Measurements from ENCODE around the gene STAB1. TPM values are rescaled to one million over a fixed set of nuclear protein-coding genes. Genes with fewer than 3 reads are reported as not detected.
A peak's percentile ranks its signal among the peaks of the same experiment; 100 is the strongest.

STAB1 gene
- total RNA-seq, 4 donors from 2014 or later, result 101 to 127 (median 118) TPM

DNA sequence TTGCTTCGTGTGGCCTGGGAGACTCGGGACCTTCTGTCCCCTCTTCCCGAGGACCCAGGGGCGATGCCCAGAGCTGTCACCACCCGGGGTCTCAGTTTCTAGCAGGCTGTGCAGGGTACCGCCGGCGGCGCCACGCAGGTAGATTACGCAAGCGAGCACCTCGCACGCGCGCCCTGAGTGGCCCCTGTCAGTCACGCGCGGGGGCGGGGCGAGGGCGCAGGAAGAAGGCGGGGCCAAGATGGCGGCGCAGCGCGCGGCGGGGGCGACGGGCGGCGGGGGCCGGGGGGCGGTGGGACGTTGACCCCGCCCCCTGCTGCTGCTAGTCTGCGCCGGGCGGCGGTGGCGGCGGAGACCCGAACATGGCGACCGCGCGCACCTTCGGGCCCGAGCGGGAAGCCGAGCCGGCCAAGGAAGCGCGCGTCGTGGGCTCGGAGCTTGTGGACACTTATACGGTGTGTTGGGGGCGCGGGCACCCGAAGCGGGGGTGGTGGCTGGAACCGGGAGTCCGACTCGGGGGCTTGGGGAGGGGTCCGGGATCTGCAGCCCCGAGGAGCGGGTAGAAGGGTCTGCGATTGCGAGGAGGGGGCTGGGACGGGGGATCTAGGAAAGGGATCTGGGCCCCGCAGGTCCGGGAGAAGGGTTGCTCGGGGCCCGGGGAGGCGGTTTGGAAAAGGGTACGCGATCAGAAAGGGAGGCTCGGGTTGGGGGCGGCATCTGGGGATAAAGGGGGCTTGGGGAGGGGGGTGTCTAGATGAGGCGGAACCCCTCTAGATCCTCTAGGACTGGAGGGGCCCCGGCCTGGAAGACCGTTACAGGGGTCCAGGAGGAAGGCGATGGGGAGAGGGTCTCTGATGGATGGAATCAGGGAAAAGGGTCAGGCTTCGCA lies 39.6 kb upstream of the STAB1 start, which contains the start of gene NISCH:
Gene NISCH, plus strand, starts transcription at position 322 of the 886 bp plus-strand sequence. Its CDS starts 38 bp downstream, at position 360.
- H3K27me3 ChIP-seq, result no peaks in the 10 kb centered on the region
- H3K9me3 ChIP-seq, result no peaks in the 10 kb centered on the region
- peak within 1 kb of the TSS; percentile 93 to 95 (median 94) for H3K27ac ChIP-seq (replicated peaks in 1 of 4)
- peaks cover 18 to 46% (median 33%) of the 10 kb centered on the region in 4 donors for H3K36me3 ChIP-seq
- peaks cover 23 to 46% (median 33%) of the 10 kb centered on the region in 4 donors for H3K4me1 ChIP-seq
- intact Hi-C loops (cut with DNase I), result no loop called here
- WGBS, result 2% methylated on average over 37 of the region's 86 CpGs
- DNase-seq (ENCODE audit: extremely low spot score), result peak; percentile 95
- no peak for TF ChIP-seq EP300 (IDR thresholded peaks at IDR 0.05)
- TF ChIP-seq POLR2A (IDR thresholded peaks at IDR 0.05; ENCODE audit: low read depth), result peak; percentile 46
- peak; percentile 77 to 88 for TF ChIP-seq POLR2AphosphoS5 (IDR thresholded peaks at IDR 0.05)
- peak within 1 kb of the TSS; percentile 79 to 96 (median 94) for H3K4me3 ChIP-seq

DNA sequence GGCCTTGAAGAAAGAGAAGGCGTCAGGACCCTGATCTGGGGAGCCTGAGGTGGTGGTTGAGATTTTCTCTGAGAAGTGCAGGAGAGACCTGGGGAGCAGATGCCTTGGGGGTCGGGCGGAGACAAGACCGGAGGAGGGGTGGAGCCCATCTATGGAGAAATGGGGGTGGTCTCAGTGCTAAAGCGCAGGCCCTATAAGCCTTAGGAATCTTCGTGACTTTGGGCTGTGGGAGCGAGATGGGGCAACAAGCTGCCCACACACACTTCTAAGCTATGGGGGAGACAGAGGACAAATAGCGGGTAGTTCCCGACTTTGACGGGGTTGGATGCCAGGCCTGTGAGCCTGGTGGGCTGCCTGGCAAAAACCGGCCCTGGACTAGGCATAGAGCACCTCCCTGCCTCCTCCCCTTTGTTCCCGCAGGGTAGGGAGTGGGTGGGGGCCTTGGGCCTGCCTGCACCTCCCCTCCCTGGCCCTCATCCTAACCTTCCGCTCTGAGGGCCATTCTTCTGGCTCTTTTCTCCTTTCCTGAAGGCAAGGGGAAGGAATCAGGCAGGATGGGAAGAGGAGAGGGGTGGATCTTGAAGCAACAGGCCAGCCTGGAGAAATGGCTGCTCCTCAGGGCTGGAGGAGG lies 38.9 kb upstream of the STAB1 start:
- H3K27me3 ChIP-seq, result no peaks in the 10 kb centered on the region
- peaks cover 23 to 50% (median 34%) of the 10 kb centered on the region in 4 donors for H3K4me1 ChIP-seq
- H3K9me3 ChIP-seq, result no peaks in the 10 kb centered on the region
- peak overlapping the region; percentile 79 to 96 (median 94) for H3K4me3 ChIP-seq
- peak overlapping the region; percentile 93 to 95 (median 94) for H3K27ac ChIP-seq (replicated peaks in 1 of 4)
- intact Hi-C loops (cut with DNase I), result no loop called here
- DNase-seq (ENCODE audit: extremely low spot score), result no peak
- no peak for TF ChIP-seq POLR2A (IDR thresholded peaks at IDR 0.05; ENCODE audit: low read depth)
- TF ChIP-seq, protein P1, sequence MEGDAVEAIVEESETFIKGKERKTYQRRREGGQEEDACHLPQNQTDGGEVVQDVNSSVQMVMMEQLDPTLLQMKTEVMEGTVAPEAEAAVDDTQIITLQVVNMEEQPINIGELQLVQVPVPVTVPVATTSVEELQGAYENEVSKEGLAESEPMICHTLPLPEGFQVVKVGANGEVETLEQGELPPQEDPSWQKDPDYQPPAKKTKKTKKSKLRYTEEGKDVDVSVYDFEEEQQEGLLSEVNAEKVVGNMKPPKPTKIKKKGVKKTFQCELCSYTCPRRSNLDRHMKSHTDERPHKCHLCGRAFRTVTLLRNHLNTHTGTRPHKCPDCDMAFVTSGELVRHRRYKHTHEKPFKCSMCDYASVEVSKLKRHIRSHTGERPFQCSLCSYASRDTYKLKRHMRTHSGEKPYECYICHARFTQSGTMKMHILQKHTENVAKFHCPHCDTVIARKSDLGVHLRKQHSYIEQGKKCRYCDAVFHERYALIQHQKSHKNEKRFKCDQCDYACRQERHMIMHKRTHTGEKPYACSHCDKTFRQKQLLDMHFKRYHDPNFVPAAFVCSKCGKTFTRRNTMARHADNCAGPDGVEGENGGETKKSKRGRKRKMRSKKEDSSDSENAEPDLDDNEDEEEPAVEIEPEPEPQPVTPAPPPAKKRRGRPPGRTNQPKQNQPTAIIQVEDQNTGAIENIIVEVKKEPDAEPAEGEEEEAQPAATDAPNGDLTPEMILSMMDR (IDR thresholded peaks at IDR 0.05), result no peak
- peak in 1 of 2 donors; percentile 43 for TF ChIP-seq POLR2AphosphoS5 (IDR thresholded peaks at IDR 0.05)
- no peak for TF ChIP-seq EP300 (IDR thresholded peaks at IDR 0.05)
- WGBS, result 8% methylated on average over 13 of the region's 13 CpGs
- peaks cover 25 to 46% (median 40%) of the 10 kb centered on the region in 4 donors for H3K36me3 ChIP-seq

DNA sequence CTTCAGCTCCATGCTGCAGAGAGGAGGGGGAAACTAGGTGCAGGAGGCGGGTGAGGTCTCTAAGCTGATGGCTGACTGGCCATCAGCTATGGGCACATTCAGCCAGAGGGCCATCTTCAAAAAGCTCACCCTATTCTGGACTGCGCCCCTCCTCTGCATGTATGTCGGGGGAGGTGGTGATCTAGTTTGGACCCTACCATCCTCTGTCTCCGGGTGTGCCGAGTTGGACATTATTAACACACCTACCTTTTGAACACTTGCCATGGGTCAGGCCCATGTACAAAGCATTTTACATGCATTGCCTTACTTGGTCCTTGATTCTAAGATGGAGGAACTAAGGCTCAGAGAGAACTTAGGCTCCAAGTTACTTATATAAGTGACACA lies 38.3 kb upstream of the STAB1 start:
- H3K4me3 ChIP-seq, result peak overlapping the region; percentile 79 to 96 (median 94)
- 55% methylated on average over 4 of the region's 5 CpGs for WGBS
- H3K9me3 ChIP-seq, result no peaks in the 10 kb centered on the region
- no peaks in the 10 kb centered on the region for H3K27me3 ChIP-seq
- TF ChIP-seq, protein P1 (IDR thresholded peaks at IDR 0.05), result no peak
- no peak for TF ChIP-seq EP300 (IDR thresholded peaks at IDR 0.05)
- no peak for TF ChIP-seq POLR2A (IDR thresholded peaks at IDR 0.05; ENCODE audit: low read depth)
- no peak for TF ChIP-seq POLR2AphosphoS5 (IDR thresholded peaks at IDR 0.05)
- peaks cover 23 to 55% (median 38%) of the 10 kb centered on the region in 4 donors for H3K4me1 ChIP-seq
- DNase-seq (ENCODE audit: extremely low spot score), result no peak
- intact Hi-C loops (cut with DNase I), result no loop called here
- H3K36me3 ChIP-seq, result peaks cover 25 to 46% (median 40%) of the 10 kb centered on the region in 4 donors
- H3K27ac ChIP-seq (replicated peaks in 1 of 4), result peak overlapping the region; percentile 93 to 95 (median 94)

DNA sequence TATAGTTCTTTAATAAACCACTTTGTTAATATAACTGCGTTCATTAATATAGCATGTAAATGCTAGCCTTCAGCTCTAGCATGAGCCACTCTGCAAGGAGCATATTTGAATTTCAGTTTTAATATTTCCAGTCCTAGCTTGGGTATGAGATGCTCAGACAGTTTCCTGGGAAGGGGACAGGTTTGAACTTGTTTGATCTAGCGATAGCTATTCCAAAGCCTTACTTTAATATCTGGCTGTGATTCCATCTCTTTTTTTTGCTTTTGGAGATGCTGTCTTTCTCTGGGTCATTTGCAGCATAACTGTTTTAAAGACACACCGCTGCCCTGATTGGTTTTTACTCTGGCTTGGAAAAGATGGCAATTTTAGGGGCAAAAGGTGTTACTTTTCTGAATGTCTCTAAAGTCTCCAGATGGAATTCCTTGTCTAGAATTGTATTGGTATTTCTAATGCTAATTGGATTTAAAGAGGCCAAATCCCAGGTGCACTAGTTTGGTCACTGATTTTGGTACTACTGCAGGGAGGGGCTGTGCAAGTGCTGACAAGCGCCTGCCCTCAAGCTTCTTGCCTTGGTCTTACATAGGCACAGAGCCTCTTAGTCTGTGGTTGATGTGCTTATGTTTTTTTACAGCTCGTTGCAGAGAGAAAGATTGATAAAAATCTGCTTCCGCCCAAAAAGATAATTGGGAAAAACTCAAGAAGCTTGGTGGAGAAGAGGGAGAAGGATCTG lies 36.9 kb upstream of the STAB1 start:
- DNase-seq (ENCODE audit: extremely low spot score), result no peak

More for the DNA sequence above, 36.9 kb upstream of the STAB1 start:
- no peaks in the 10 kb centered on the region for H3K9me3 ChIP-seq
- H3K4me3 ChIP-seq, result no peak overlapping the region
- 78% methylated on average over 6 of the region's 6 CpGs for WGBS
- H3K36me3 ChIP-seq, result peaks cover 25 to 60% (median 39%) of the 10 kb centered on the region in 4 donors
- peak overlapping the region in 1 of 4 donors; percentile 95 for H3K27ac ChIP-seq (replicated peaks in 1 of 4)
- TF ChIP-seq POLR2A (IDR thresholded peaks at IDR 0.05; ENCODE audit: low read depth) (no peak), EP300 (IDR thresholded peaks at IDR 0.05) (no peak), POLR2AphosphoS5 (IDR thresholded peaks at IDR 0.05) (no peak)
- TF ChIP-seq, protein P1 (IDR thresholded peaks at IDR 0.05), result no peak
- intact Hi-C loops (cut with DNase I), result no loop called here
- H3K27me3 ChIP-seq, result no peaks in the 10 kb centered on the region
- peaks cover 23 to 63% (median 49%) of the 10 kb centered on the region in 4 donors for H3K4me1 ChIP-seq
